ENCODE results near the gene BCL11B.

BCL11B gene

GRCh38 chr14:99174770-99175319 is 97.2 kb downstream of the BCL11B start:
- Histone ChIP-seq H3K27me3 (ENCODE audit: insufficient read depth, low read depth) (no peaks in the 10 kb centered on the region), H4K20me1 (ENCODE audit: insufficient read depth) (no peaks in the 10 kb centered on the region), H2AFZ (ENCODE audit: low read depth) (no peak overlapping the region), H3K27ac (no peak overlapping the region), H3K4me1 (ENCODE audit: low read depth, poor library complexity, severe bottlenecking) (no peaks in the 10 kb centered on the region), H3K9ac (no peak overlapping the region), H3K4me2 (no peak overlapping the region), H3K4me3 (IDR thresholded peaks at IDR 0.05; ENCODE audit: insufficient read depth, low read depth, low read length) (no peak overlapping the region), H3K36me3 (ENCODE audit: insufficient read depth) (no peaks in the 10 kb centered on the region), H3K79me2 (ENCODE audit: insufficient read depth, low read depth) (no peaks in the 10 kb centered on the region)
- no peak for TF ChIP-seq CTCF (conservative IDR thresholded peaks at IDR 0.05; ENCODE audit: low read depth, low read length)

GRCh38 chr14:99174081-99174769 is 97.8 kb downstream of the BCL11B start:
- H3K4me3 ChIP-seq (IDR thresholded peaks at IDR 0.05; ENCODE audit: insufficient read depth, low read depth, low read length): no peak overlapping the region
- H3K9ac ChIP-seq: no peak overlapping the region
- no peaks in the 10 kb centered on the region for H3K36me3 ChIP-seq (ENCODE audit: insufficient read depth)
- H3K27me3 ChIP-seq (ENCODE audit: insufficient read depth, low read depth): no peaks in the 10 kb centered on the region
- no peaks in the 10 kb centered on the region for H3K79me2 ChIP-seq (ENCODE audit: insufficient read depth, low read depth)
- no peak overlapping the region for H3K4me2 ChIP-seq
- TF ChIP-seq CTCF (conservative IDR thresholded peaks at IDR 0.05; ENCODE audit: low read depth, low read length): no peak
- H3K4me1 ChIP-seq (ENCODE audit: low read depth, poor library complexity, severe bottlenecking): no peaks in the 10 kb centered on the region
- no peaks in the 10 kb centered on the region for H4K20me1 ChIP-seq (ENCODE audit: insufficient read depth)
- H2AFZ ChIP-seq (ENCODE audit: low read depth): no peak overlapping the region
- H3K27ac ChIP-seq: no peak overlapping the region

- Histone ChIP-seq H3K79me2 (ENCODE audit: insufficient read depth, low read depth) (no peaks in the 10 kb centered on the region), H3K27me3 (ENCODE audit: insufficient read depth, low read depth) (no peaks in the 10 kb centered on the region), H3K9ac (no peak overlapping the region), H4K20me1 (ENCODE audit: insufficient read depth) (no peaks in the 10 kb centered on the region), H3K4me2 (no peak overlapping the region), H3K4me1 (ENCODE audit: low read depth, poor library complexity, severe bottlenecking) (no peaks in the 10 kb centered on the region), H3K27ac (no peak overlapping the region), H2AFZ (ENCODE audit: low read depth) (no peak overlapping the region), H3K4me3 (IDR thresholded peaks at IDR 0.05; ENCODE audit: insufficient read depth, low read depth, low read length) (no peak overlapping the region), H3K36me3 (ENCODE audit: insufficient read depth) (no peaks in the 10 kb centered on the region)
- no peak for TF ChIP-seq CTCF (conservative IDR thresholded peaks at IDR 0.05; ENCODE audit: low read depth, low read length)
Measured at GRCh38 chr14:99173506-99173905, 98.5 kb downstream of the BCL11B start.

- Histone ChIP-seq H3K4me1 (ENCODE audit: low read depth, poor library complexity, severe bottlenecking) (no peaks in the 10 kb centered on the region), H3K4me2 (no peak overlapping the region), H3K9ac (no peak overlapping the region), H4K20me1 (ENCODE audit: insufficient read depth) (no peaks in the 10 kb centered on the region), H3K36me3 (ENCODE audit: insufficient read depth) (no peaks in the 10 kb centered on the region), H2AFZ (ENCODE audit: low read depth) (no peak overlapping the region), H3K27me3 (ENCODE audit: insufficient read depth, low read depth) (no peaks in the 10 kb centered on the region), H3K27ac (no peak overlapping the region), H3K79me2 (ENCODE audit: insufficient read depth, low read depth) (no peaks in the 10 kb centered on the region), H3K4me3 (IDR thresholded peaks at IDR 0.05; ENCODE audit: insufficient read depth, low read depth, low read length) (no peak overlapping the region)
- TF ChIP-seq CTCF (conservative IDR thresholded peaks at IDR 0.05; ENCODE audit: low read depth, low read length): no peak
Measured at GRCh38 chr14:99173086-99173485, 98.9 kb downstream of the BCL11B start.

Measured in KMS-11 (cell line).